Smooth muscle cell (in vitro differentiated cells): Measurements from ENCODE around the gene PRDM11. TPM values are rescaled to one million over a fixed set of nuclear protein-coding genes. Genes with fewer than 3 reads are reported as not detected.

Experiments
- DNase-seq: peaks from one replicate; lab custom pipeline; 2025; ENCODE audit not compliant: unreplicated experiment; lab: John Stamatoyannopoulos, UW
- H2AFZ ChIP-seq: fragments of 200-600 bp; sonication (generic); 2 replicates; pipeline ENCODE4 v1.6.0; 2016; ENCODE audit warnings: antibody characterized with exemption, low read depth, mild to moderate bottlenecking
- H3F3A ChIP-seq: fragments of 200-600 bp; sonication (generic); 2 replicates; pipeline ENCODE4 v1.6.0; 2017; ENCODE audit warnings: antibody characterized with exemption, low read depth
- H3K27ac ChIP-seq: fragments of 200-600 bp; sonication (generic); 2 replicates; pipeline ENCODE4 v1.5.1; 2016; ENCODE audit warnings: low read depth, mild to moderate bottlenecking
- H3K27me3 ChIP-seq: fragments of 200-600 bp; sonication (generic); 2 replicates; pipeline ENCODE4 v1.6.1; 2016; ENCODE audit warnings: low read depth, mild to moderate bottlenecking
- H3K36me3 ChIP-seq: fragments of 200-600 bp; sonication (generic); 2 replicates; pipeline ENCODE4 v1.5.1; 2016; ENCODE audit warnings: low read depth
- H3K4me1 ChIP-seq: fragments of 200-600 bp; sonication (generic); 2 replicates; pipeline ENCODE4 v1.5.1; 2016; ENCODE audit warnings: low read depth
- H3K4me2 ChIP-seq: fragments of 200-600 bp; sonication (generic); 2 replicates; pipeline ENCODE4 v1.6.0; 2016; ENCODE audit warnings: mild to moderate bottlenecking
- H3K4me3 ChIP-seq: fragments of 200-600 bp; sonication (generic); 2 replicates; pipeline ENCODE4 v1.5.1; 2016; ENCODE audit warnings: mild to moderate bottlenecking
- H3K79me2 ChIP-seq: fragments of 200-600 bp; sonication (generic); 2 replicates; pipeline ENCODE4 v1.6.0; 2016; ENCODE audit warnings: low read depth, mild to moderate bottlenecking
- H3K9ac ChIP-seq: fragments of 200-600 bp; sonication (generic); 2 replicates; pipeline ENCODE4 v1.6.0; 2016; ENCODE audit warnings: low read depth
- H3K9me3 ChIP-seq: fragments of 200-600 bp; sonication (generic); replicated peaks from 2 replicates; pipeline ENCODE4 v1.5.1; 2016; ENCODE audit warnings: low read depth
- H4K20me1 ChIP-seq: fragments of 200-600 bp; sonication (generic); 2 replicates; pipeline ENCODE4 v1.6.0; 2016; ENCODE audit warnings: low read depth
- CTCF ChIP-seq: fragments of 200-600 bp; sonication (generic); IDR thresholded peaks from 2 replicates; pipeline ENCODE4 v1.5.1; 2017; ENCODE audit warnings: borderline replicate concordance, mild to moderate bottlenecking, antibody characterized with exemption; ENCODE audit not compliant: insufficient read depth, poor library complexity, severe bottlenecking
- WGBS: methylation state at CpG from one replicate; pipeline ENCODE4 v1.1.7; 2016; ENCODE audit warnings: low lambda C conversion rate; 5-methylcytosine and 5-hydroxymethylcytosine counted together
- polyA plus RNA-seq: library from polyadenylated mRNA; unstranded; fragments of >200 nt; fragmentation: Nextera tagmentation; extraction: Ambion mirVana; gene quantifications from 2 replicates; pipeline ENCODE4 v1.2.1, GENCODE V29; 2016
- total RNA-seq: library from RNA; depleted of rRNA; stranded (reverse); fragments of >200 nt; gene quantifications from 2 replicates; pipeline ENCODE4 v1.2.3, GENCODE V29; 2014

PRDM11 gene
- total and polyA plus RNA-seq, 2 experiments from 2014 or later, result 5.8 to 6.6 TPM

- no peak overlapping the region for H3K4me3 ChIP-seq
- H3K9ac ChIP-seq, result no peak overlapping the region
- no peaks in the 10 kb centered on the region for H3F3A ChIP-seq
- TF ChIP-seq CTCF, result no peak
- DNase-seq, result no peak
- no peak overlapping the region for H3K27ac ChIP-seq
- WGBS, result 79% methylated on average over 6 of the region's 6 CpGs
- H2AFZ ChIP-seq, result no peak overlapping the region
- no peaks in the 10 kb centered on the region for H4K20me1 ChIP-seq
- peaks cover 7% of the 10 kb centered on the region for H3K4me1 ChIP-seq
- H3K79me2 ChIP-seq, result no peaks in the 10 kb centered on the region
- peaks cover 57% of the 10 kb centered on the region for H3K27me3 ChIP-seq
- H3K4me2 ChIP-seq, result no peak overlapping the region
- no peaks in the 10 kb centered on the region for H3K36me3 ChIP-seq
- no peaks in the 10 kb centered on the region for H3K9me3 ChIP-seq
Observed at GRCh38 chr11:45282081-45282480, 135.6 kb downstream of the PRDM11 start.

Other genes starting within 250 kb of the PRDM11 start
- gene TP53I11, start 195.8 kb upstream of the PRDM11 start, total RNA-seq, result 14.2 and 22.0 TPM in 2 replicates
- 53.9 and 61.2 TPM in 2 replicates for gene TP53I11, start 195.8 kb upstream of the PRDM11 start, polyA plus RNA-seq
- gene SYT13, start 139.7 kb downstream of the PRDM11 start, total RNA-seq, result 0.76 and 1.3 TPM in 2 replicates
- gene SYT13, start 139.7 kb downstream of the PRDM11 start, polyA plus RNA-seq, result 0.24 and 0.47 TPM in 2 replicates